Measurements from ENCODE around the gene LMOD2.

DNA sequence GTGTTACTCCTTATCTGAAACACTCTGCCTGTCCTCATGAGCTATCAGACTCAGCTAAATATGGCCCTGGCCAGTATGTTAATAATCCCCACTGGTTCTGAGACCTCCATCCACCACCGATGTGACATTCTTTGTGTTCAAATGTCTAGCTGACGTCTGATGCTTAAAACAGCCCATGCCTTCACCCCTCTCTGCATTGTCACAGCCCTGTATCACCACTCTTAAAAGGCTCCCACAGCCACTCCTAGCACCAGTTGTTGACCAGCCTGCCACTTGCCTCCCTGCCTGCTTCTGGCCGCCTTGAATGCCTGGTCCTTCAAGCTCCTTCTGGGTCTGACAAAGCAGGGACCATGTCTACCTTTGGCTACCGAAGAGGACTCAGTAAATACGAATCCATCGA, at the start of gene LMOD2:
- TF ChIP-seq, protein P1, sequence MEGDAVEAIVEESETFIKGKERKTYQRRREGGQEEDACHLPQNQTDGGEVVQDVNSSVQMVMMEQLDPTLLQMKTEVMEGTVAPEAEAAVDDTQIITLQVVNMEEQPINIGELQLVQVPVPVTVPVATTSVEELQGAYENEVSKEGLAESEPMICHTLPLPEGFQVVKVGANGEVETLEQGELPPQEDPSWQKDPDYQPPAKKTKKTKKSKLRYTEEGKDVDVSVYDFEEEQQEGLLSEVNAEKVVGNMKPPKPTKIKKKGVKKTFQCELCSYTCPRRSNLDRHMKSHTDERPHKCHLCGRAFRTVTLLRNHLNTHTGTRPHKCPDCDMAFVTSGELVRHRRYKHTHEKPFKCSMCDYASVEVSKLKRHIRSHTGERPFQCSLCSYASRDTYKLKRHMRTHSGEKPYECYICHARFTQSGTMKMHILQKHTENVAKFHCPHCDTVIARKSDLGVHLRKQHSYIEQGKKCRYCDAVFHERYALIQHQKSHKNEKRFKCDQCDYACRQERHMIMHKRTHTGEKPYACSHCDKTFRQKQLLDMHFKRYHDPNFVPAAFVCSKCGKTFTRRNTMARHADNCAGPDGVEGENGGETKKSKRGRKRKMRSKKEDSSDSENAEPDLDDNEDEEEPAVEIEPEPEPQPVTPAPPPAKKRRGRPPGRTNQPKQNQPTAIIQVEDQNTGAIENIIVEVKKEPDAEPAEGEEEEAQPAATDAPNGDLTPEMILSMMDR (IDR thresholded peaks at IDR 0.05), result no peak
- no peak for TF ChIP-seq POLR2A (IDR thresholded peaks at IDR 0.05)

All from esophagus squamous epithelium (tissue), 4 donors.